NCI-H1092 treated with DMSO at 0.1 percent for 48 hours (cell line): ENCODE data around the gene VSNL1.

Experiments used
- DNase-seq: peaks from one replicate; lab custom pipeline; 2025; lab: John Stamatoyannopoulos, UW

Gene VSNL1

DNA sequence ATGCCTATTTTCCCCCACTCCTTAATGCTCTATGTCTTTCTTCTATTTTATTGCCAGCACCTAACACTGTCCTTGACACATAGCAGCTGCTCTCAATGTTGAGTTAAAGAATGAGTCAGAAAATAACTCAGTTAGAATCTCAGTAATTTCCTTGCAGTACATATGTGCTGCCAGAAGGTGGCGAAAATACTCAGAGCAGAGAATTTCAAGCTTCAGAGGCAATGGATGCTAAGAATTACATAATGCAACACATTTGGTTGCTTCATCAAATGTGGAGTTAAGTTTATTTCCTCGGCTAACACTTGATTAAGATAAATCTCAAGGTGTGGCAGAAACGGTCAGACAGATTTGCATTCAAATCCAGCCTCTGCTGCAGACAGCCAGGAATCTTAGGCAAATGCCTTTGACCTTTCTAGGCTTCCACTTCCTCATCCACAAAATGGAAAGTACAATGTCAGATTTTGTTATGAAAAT lies 105.6 kb downstream of the VSNL1 start:
- peak; percentile 31 for DNase-seq

DNA sequence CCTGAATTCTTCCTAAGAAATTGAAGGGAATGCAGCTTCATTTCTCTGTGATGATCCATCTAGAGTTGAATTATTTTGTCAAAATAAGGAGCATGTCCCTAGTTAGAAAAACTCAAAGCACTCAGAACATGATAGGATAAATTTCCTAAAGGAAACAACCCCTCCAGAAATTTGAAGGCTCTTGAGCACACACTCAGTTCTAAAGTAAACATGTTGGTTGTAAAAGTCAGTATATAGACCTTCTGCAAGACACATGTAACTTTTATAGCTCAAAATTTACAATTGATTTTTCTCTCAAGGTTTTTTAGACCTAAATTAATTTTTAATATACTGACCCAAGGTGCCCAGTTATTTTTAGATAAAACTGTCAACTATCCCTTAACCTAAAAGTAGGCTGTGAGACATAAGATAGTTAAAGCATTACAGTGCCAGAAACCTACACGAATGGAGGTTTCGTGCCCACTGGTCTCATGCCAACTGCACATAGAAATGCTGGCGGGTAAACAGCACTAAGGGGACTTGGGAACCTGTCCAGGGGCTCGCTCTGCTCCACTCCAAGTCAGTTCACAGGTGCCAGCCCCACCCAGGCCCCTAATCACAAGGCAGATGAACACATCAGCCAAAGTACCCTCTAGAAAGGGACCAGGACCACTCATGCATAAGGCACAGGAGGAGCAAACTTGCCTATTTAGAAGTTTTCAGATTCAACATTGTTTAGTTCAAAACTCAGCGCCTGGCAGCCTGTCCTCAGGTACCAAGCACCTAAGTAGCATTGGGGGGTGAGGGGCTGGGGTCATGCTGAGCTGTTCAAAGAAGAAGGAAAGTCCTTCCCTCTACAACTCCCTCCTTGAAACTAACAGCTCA lies 106.6 kb downstream of the VSNL1 start:
- DNase-seq, result peak; percentile 85

DNA sequence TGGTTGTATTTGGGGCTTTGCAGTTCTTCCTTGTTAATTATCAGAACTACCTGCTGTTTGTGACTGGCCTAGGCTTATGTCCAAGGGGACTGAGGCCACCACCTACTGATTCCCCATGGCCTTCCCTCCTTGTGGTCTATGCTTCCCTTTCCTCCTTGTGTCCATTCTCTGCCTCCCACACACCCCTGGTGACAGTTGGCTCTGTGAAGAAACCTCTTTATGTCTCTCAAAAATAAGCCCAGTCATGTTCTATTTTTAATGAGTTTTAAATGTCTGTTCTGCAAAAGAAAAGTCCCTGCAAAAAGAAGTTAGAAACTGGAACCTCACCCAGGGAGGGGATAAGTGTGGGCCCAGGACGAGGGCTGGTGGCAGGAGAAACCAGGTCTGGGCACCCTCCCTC lies 108.1 kb downstream of the VSNL1 start:
- no peak for DNase-seq

DNA sequence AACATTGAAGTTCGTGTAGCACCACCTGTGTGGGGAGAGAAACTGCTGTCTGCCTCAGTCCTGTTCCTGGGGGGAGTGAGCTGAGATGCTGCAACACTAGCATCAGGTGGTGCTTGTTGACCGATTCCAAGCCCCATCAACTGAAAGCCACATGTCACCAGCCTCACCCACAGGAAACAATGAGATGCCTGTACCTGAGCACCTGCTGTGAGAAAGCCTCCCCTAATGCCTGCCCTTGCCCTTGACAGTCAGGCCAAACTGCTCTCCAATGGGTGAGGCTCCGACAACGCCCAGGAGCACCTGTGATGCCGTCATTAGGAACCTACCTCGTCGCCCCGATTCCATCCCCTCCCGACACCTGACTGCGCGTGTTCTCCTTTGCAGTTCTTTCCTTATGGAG lies 108.5 kb downstream of the VSNL1 start:
- DNase-seq, result no peak

DNA sequence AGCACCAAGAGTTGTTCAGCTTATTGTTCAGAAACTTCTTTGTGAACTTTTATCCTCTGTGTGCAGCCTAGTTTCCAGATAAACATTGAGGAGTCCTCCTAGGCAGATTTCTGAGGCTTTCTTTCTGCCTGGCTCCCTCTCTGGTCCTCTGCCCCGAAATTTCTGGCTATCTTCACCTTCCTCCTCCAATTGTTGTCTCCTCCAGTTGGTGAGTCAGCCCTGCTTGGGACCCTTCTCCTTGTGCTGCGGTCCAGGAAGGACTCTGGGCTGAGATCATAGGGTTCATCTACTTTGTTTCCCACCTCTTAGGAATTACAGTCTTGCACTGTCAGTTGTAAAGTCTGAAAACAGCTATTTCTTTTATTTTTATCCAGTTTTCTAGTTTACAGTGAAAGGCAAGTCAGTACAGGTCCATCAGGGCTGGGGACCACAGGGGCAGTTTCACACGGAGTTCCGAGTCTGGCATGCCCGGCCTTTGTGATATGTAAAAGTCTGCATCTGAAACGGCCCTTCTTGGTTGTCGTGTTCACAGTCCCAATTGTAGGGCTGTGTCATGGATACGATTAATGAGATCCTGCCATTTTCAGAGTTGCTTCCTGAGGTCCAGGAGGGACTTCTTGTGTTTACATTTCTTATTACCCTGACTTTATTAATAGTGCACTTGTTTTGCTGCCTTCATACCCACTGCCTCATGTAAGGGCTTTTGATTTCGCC lies 112.3 kb downstream of the VSNL1 start:
- DNase-seq, result no peak

DNA sequence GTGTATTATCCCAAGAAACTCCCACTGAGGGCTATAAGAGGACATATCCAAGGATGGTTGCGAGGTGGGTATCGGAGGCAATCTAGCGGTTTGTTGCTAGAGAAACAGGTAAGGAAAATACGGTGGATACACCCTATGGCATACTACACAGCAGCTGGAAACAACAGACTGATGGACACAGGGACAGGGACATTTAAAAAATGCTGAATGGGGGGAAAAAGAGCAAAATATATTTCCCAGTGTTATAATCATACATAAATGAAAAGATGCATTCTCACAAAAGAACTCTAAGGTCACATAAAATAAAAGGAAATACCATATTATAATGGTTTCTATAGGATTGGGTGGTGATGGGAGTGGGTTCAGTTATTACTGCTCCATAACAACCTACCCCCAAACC lies 117.3 kb downstream of the VSNL1 start:
- DNase-seq, result no peak

DNA sequence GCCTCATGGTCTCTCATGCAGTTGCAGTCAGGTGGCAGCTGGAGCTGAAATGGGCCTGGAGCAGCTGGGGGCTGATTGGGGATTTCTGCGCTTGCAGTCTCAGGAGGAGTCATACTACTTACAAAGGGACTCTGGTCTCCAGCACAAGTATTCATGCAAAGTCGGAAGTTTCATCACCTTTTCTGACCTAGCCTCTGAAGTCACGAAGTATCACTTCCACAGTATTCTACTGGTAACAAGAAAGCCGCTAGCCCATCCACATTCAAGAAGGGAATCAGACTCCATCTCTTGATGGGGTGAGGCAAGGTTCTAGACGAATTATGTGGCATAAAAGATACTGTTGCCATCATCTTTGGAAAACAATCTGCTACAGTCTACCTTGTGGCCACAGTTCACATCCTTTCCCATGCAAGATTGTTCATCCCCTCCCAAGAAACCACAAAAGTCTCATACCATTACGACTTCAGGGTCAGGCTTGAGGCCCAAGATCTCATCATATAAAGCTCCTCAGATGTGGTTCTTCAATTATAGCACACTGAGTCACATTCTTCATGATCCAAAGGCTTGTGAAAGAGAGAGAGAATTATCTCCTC lies 117.9 kb downstream of the VSNL1 start:
- no peak for DNase-seq

DNA sequence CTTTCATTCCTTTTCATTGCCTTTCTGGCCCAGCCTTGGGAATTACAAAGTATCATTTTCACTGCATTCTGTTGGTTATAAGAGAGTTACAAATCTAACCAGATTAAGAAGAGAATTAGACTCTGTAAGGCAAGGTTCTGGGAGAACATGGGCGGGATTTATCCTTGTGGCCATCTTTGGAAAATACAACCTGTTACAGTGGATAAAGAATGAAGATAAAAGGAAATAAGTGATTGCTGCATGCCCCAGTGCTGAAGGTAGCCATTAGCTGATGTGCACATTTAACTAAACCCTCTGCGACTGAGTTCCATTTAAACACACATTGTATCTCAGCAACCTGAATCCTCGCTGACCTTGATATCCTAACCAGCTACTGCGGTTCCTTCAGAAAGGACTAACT lies 119.7 kb downstream of the VSNL1 start:
- no peak for DNase-seq

DNA sequence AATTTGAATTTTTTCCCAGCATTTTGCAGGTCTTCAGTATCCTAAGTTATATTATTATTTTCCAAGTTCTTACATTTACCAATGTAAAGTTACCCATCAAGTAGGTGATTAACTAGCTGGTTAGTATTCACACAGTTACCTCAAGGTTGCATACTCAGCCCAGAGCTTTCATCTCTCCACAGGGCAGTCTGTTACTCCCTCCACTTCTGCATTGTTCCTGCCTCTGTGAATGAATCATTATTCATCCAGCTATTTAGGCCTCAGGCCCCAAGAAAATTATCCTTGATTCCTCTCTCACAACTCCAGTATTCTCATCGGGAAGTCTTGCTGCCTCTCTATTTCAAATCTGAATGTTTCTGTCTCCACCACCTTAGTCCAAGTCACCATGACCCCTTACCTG lies 121.0 kb downstream of the VSNL1 start:
- no peak for DNase-seq

DNA sequence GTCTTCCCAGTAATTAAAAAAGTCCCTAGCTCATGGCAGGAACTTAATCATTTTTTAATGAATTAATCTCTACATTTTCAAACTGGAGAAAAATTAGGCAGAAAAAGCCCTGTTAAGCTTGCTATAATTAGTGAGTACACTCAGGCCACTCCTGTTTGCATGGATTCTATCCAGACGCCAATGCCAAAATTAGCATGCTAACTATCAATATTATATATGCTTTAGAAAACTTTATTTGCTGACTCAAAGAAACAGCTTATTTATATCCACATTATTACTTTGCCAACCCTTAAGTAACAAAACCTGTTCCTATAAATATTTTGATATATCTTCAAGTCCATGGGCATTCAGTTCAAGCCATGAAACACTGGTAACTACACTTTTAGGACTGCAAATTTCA lies 122.2 kb downstream of the VSNL1 start:
- no peak for DNase-seq

DNA sequence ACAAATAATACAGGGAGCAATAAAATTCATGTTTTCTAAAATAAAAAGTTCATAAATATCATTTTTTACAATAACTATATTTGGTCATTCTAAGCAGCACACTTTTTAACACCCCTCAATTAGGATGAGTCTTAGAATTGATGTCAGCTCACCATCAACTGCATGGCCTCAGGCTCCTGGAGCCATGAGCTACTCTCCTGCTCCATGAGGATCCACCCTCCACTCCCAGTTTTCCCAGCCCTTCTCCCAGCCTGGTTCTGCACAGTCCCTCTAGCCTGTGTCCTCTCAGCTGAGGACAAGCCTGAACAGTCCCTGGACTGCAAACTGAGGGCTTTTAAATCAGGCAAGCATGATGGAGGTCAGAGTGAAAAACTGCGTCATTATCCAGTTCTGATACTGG lies 124.0 kb downstream of the VSNL1 start:
- no peak for DNase-seq

DNA sequence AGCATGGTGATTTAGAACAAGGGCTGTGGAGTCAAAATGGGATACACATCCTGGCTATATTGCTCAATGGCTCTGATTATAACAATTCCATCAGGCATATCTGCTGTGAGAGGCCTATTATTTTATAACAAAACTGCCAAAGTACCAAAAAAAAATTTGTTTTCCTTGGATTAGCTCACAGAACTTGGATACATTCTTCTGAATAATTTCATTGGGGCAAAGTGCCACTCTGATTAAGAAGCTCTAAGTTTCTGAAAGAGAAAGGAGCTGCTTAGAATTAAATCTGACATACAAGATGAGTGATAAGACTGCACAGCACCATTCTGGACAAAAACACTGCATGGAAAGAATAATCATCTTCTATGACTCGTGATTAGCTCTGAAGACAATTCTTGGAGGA lies 127.4 kb downstream of the VSNL1 start:
- DNase-seq, result no peak

DNA sequence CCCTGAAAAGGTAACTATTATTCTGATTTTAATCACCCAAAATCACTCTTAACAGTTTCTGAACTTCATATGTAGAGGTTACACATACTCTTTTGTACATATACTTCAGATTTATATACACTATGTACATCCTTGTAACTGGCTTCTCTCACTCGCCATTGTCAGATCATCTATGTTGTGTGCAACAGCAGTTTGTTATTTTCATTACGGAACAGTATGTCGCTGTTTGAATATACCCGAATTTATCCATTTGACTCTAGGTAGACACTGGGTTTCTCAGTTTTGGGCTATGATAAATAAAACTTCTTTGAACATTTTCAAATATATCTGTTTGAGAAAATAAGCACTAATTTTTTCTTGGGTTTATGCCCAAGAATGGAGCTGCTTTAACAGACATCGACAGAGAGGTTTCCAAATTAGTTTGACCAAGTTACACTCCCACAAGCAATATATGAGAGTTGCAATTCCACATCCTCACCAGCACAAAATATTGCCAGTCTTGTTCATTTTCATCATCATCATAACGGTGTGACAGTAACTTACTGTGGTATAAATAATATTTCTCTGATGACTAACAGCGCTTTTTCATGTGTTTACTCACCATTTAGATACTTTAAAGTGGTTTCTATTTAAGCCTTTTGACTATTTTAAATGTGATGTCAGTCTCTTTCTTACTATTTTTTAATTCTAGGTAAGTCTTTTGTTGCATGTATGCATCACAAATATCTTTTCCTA lies 132.3 kb downstream of the VSNL1 start:
- DNase-seq, result no peak

DNA sequence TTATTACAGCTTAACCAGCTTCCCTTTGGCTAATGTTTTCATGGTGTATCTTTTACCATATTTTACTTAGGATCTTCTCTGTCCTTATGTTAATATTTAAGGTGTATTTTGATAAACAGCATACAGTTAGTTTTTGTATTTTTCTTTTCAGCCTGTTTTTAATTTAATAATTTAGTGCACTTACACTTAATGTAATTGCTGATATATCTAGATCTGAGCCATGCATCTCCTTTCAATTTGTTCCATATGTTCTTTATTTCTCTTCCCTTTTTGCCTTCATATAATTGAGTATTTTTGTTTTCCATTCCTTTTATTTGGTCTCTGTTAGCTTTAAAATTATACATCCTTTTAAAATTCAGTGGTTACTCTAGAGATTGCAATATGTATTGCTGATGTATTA lies 134.3 kb downstream of the VSNL1 start:
- DNase-seq, result no peak

DNA sequence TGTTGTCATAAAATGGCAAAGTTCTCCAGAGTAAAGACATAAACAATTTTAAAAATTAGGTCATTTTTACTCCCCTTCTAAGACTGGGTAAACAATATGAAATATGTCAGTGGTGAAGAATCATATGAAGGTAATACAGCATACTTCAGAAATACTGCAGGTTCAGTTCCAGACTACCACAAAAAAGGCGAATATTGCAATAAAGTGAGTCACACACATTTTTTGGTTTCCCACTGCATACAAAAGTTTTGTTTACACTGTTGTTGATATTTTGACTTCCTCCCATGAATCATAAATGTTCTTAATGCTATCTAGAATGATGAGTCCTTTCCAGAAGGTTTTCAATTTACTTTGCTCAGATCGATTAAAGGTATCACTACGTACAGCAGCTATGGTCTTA lies 139.6 kb downstream of the VSNL1 start:
- no peak for DNase-seq

DNA sequence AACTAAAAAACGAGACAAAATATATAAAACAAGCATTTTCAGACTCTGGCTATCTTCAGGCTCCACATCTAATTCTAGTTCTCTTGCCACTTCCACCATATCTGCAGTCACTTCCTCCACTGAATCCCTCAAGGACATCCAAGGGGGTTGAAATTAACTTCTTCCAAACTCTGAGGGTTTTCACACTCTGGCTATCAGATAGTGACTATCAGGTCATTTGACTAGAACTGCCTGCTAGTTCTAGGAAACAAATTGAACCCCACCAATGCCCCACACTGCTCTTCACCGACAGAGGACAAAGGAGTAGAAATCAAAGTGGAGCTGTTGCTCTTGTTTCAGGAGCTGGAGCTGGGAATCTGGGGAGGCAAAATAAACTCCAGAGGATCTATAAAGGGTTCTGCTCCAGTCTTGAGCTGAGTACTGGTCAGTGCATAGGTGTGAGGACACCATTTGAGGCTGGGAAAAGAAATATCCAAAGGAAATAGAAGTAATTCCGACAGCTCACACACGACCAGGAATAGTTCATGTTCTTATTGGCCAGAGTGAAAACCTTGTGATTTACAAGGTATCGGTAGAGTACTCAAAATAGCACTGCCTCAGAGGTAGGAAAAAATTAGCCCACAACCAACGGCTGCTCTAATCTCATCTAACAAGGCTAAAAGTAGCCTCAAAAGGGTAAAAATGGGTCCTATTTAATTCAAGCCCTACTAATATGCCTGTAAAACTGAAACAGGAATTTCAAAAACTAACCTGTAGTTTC lies 141.8 kb downstream of the VSNL1 start:
- DNase-seq, result no peak

DNA sequence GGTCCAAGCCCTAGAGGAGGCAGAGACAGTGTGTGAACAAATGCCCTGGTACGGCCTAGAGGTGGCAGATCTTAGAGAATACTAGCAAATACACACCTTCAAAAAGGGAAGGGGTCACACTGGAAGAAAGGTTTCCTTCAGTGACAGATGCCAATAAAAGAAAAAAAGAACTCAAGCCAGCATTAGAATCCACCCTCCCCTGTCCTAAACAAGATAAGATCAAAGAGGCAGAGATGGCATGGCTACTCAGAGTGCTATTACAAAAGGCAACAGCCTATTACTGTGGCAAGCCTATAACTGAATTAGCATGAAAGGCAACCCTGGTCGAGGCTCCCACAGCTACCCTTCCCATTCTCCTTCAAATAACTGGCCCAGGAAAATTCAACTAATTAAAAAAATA lies 143.5 kb downstream of the VSNL1 start:
- no peak for DNase-seq

DNA sequence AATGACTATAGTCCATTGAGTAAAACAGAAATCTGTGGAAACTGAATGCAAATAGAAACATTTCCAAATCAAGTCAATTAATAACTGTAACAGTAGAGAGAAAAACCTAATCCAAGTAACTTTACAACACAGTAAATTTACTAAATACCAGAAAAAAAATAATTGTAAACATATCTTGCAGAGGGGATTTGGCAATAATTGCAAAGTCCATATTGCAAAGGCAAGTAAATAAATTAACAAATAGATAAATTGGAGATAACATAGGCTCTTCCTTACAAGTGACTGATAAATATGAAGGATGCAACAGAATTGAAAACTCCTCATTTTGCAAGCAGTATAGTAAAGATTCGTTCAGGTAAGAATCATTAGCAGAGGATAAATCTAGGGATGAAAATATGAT lies 148.1 kb downstream of the VSNL1 start:
- no peak for DNase-seq

DNA sequence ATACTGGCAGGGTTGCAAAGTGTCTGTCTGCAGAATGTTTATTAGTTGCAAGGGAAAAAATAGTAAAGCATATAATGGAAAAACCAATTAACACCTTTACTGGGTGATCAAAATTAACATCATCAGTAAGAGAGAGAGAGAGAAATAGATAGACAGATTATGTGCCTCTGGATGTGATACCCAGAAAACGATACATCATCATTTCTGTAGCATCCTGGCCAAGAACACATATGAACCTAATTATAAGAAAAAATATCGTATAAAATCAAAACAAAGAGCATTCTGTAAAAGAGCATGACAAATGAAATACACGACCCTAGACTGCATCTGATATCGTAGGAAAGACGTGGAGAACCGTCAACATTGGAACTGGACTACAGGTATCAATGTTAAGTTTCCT lies 148.5 kb downstream of the VSNL1 start:
- DNase-seq, result no peak

DNA sequence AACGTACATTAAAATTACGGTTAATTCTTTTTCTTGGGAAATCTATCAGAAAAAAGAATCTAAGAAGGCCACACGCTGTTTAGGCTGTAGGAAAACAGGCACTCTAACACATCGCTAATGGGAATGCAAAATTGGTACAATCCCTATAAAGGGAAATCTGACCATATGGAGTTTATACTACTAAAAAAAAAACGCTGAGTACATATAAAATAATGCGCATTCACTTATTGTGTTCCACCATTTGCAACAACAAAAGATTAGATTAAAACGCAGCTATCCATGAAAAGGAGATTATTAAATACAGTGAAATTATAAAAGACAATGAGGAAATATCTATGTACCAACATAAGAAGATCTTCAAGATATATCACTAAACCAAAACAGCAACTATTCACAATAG lies 150.3 kb downstream of the VSNL1 start:
- DNase-seq, result no peak
